Dermis blood vessel endothelial cell (primary cell): ENCODE measurements around the gene RELA. TPM values are rescaled to one million over a fixed set of nuclear protein-coding genes. Genes with fewer than 3 reads are reported as not detected.
A peak's percentile ranks its signal among the peaks of the same experiment; 100 is the strongest.
"Not testable (repeated sequence)": the region's sequence is repeated elsewhere in the genome, so short reads cannot be mapped to it uniquely, and the experiment has no call there.

ENCODE experiments used
- DNase-seq: peaks from one replicate; pipeline ENCODE4 v3.0.0; 2010
- total RNA-seq: library from RNA; depleted of rRNA; stranded (reverse); fragments of >200 nt; gene quantifications from 2 replicates; pipeline ENCODE4 v1.2.3, GENCODE V29; 2014

The RELA gene
- total RNA-seq, 1 donor from 2014 or later: 17.7 TPM

- DNase-seq: no peak
These were observed 15.6 kb downstream of the RELA start for GRCh38 chr11:65646958-65647701.

DNA sequence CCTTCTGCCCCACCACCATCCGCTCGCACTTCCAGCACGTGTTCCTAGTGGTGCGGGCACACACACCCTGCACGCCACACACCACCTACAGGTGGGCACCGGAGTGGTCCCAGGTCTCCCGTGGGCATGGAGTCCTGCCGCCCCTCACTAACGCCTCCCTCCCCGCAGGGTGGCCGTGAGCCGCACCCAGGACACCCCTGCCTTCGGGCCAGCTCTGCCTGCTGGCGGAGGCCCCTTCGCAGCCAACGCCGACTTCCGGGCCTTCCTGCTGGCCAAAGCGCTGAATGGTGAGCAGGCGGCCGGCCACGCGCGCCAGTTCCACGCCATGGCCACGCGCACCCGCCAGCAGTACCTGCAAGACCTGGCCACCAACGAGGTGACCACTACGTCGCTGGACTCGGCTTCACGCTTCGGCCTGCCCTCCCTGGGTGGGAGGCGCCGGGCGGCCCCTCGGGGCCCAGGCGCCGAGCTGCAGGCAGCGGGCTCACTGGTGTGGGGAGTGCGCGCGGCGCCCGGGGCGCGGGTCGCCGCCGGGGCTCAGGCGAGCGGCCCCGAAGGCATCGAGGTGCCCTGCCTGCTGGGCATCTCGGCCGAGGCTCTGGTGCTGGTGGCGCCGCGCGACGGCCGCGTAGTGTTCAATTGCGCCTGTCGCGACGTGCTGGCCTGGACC, 16.3 kb downstream of the RELA start:
- DNase-seq: no peak

GRCh38 chr11:65645710-65646109, 17.0 kb downstream of the RELA start:
- no peak for DNase-seq

DNA sequence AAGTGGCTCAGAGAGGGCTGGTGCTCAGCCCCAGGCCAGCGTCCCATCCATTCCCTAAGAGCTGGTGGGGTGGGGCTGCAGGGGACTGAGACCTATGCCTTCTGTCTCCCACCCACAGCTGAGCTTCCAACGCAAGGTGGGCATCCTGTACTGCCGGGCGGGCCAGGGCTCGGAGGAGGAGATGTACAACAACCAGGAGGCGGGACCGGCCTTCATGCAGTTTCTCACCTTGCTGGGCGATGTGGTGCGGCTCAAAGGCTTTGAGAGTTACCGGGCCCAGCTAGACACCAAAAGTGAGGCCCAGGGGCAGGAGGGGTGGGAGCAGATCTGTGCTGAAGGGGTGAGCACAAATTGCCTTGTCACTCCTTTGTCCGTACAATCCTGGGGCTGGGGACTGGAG, 17.9 kb downstream of the RELA start:
- no peak for DNase-seq

DNA sequence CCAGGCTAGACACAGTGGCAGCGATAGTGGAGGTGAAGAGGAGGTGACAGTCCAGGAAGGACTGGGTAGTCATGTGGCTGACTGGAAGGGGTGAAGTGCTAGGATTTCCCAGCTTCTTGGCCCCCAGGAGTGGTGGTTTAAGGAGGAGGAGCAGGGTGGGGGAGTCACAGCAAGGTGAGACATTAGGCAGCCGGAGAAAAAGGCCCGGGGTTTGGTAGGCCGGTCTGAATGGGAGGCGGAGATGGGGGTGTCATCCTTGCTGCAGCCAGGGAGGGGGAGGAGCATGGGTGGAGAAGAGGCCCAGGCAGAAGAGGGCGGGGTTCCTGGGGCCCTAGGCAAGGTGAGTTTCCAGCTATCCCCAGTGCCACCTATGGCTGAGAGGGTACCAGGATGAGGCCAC, 18.7 kb downstream of the RELA start:
- DNase-seq: no peak

GRCh38 chr11:65642014-65642671, 20.6 kb downstream of the RELA start:
- no peak for DNase-seq

DNA sequence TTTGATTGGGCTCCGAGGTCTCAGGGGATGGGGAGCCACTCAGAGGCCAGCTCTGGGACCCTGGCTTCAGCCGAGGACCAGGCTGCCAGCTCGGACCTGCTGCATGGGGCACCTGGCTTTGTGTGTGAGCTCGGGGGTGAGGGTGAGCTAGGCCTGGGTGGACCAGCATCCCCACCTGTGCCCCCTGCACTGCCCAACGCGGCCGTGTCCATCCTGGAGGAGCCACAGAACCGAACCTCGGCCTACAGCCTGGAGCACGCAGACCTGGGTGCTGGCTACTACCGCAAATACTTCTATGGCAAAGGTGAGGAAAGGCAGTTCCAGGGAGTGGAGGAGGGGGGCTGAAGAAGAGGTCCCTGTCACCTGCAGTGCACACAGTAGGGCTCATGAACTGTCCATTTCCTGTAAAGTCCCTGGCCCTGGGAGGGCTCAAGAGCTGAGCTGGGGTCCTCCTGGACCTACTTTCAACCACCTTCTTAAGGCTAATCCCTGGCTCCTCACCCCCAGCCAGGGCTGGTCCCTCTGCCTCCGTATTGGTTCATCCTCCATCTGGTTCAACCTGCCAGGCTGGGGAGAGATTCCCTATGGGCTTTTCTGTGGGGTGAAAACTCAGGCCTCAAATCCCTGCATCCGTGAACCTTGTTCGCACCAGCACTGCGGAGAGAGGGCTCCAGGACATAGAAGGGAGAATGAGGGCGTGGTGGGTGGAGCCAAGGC, 21.3 kb downstream of the RELA start:
- no peak for DNase-seq

GRCh38 chr11:65640483-65641296, 22.0 kb downstream of the RELA start:
- DNase-seq: peak; percentile 33

DNA sequence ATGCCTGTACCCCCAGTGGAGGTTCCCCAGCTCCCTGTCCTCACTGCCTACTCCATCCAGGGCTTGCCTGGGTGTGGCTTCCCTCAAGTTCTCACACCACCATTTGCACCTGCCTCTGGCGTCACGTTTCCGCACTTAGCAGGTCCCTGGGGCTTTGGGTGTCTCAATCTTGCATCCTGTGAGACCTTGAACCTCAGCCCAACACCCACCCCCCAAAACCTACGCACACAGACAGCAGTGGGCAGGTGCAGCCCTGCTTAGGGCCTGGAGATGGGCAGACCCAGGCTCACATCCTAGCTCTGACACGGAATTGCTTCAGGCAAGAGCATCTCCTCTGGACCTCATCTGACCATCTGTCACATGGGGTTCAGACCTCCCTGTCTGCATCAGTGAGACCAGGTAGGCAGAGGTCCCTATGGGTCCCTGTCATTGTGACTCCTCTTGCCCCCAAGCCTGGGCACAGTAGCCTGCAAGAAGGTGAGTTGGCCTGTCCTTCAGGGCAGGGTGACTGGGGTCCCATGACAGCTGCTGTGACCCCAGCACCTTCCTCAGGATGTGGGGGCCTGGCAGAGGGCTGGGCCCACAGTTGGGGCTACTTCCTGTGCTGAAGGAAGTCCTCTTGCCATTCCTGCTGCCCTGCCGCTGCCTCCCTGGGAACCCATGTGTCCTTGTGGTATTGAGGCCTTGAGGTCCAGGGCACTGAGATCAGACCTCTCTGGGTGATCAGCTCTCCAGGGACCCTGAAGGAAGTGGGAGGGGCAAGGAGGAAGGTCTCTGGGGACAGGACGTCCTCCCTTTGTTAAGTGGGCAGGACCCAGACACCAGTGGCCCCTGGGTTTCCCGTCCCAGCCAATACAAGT, 22.9 kb downstream of the RELA start:
- peak; percentile 40 for DNase-seq

- not testable (repeated sequence) for DNase-seq
These were observed 23.5 kb downstream of the RELA start for GRCh38 chr11:65639228-65639597.

GRCh38 chr11:65637794-65638419, 24.8 kb downstream of the RELA start, which contains the start of gene SIPA1:
TSS of gene SIPA1 (plus strand) at chr11:65638101. CDS start at chr11:65640922, 2,821 bp downstream.
- peak; percentile 98 for DNase-seq

DNA sequence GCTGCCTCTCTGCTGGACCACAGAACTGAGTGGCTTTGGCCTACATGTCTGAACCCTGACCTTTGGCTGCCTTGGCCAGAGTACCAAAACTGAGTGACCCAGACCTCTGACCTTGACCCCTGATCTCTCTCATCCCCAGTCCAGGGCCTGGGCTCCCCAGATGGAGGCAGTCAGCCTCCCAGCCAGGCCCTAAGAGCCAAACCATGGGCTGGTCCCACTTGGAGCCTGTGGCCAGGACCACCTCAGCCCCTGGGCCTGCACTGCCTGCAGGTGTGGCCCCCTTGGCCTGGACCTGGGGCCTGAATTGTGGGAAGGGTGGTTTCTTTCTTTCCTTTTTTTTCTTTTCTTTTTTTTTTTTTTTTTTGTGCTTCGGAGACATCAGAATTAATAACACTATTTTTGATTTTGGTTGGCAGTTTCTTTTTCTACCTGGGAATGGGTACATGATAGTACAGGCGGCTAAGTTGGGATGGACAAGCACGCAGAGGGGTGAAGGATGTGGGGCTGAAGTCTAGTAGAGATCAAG, 25.6 kb downstream of the RELA start:
- DNase-seq: no peak

- DNase-seq: no peak
These were observed 26.3 kb downstream of the RELA start for GRCh38 chr11:65636108-65637031.

- DNase-seq: no peak
These were observed 27.6 kb downstream of the RELA start for GRCh38 chr11:65634905-65635731.

- no peak for DNase-seq
These were observed 28.3 kb downstream of the RELA start for GRCh38 chr11:65634440-65634839.

GRCh38 chr11:65634109-65634436, 28.6 kb downstream of the RELA start:
- DNase-seq: no peak

DNA sequence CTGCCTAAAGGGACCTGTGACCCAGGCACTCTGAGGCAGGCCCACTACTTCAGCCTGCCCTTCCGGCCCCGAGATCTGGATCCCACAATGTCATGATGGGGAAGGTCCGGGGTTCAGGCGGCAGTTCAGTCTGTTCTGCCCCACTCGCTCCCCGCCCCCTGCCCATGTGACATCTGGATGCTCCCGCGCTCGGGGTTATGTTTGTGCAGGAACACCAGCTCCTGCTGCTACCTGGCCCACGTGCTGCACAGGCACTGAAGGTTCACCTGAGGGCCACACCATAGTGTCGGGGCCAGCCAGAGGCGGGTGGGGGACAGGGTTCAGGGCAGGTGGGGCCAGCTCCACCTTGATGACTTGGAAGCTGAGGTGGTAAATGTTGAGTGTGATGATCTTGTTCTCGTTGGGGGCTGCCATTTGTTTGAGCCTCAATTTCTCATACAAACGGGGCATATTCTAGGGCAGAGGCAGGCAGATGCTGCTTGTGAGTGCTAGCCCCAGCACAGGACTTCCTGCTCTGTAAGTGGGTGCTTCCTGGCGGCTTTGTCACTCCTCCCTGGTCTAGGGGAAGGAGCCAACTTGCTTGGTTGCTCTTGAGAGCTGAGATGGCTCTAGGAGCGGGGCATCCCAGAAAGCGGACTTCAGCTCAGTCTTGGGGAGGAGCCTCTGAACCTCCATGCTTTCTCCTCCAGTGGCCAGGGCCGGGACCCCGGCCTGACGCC, 29.2 kb downstream of the RELA start:
- no peak for DNase-seq

DNA sequence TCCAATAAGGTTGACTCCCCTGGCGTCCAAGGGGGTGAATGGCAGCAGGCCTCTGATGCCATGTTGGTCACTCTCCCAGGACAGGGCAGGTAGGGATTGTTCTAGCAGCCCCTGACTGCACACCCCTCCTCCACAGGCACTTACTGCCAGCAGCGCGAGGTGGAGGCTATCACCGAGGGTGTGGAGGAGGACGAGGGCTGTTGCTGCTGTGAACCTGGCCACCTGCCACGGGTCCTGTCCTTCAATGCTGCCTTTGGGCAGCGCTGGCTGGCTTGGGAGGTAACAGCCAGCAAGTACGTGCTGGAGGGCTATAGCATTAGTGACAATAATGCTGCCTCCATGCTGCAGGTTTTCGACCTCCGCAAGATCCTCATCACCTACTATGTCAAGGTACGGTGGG, 32.5 kb downstream of the RELA start:
- no peak for DNase-seq
